ENCODE data around the gene PLEKHG4B.

GRCh38 chr5:142246-142810 lies 50.4 kb downstream of the PLEKHG4B start:
- no peak for TF ChIP-seq EZH2 (IDR thresholded peaks at IDR 0.05; ENCODE audit: low read length)
- TF ChIP-seq, protein P1, sequence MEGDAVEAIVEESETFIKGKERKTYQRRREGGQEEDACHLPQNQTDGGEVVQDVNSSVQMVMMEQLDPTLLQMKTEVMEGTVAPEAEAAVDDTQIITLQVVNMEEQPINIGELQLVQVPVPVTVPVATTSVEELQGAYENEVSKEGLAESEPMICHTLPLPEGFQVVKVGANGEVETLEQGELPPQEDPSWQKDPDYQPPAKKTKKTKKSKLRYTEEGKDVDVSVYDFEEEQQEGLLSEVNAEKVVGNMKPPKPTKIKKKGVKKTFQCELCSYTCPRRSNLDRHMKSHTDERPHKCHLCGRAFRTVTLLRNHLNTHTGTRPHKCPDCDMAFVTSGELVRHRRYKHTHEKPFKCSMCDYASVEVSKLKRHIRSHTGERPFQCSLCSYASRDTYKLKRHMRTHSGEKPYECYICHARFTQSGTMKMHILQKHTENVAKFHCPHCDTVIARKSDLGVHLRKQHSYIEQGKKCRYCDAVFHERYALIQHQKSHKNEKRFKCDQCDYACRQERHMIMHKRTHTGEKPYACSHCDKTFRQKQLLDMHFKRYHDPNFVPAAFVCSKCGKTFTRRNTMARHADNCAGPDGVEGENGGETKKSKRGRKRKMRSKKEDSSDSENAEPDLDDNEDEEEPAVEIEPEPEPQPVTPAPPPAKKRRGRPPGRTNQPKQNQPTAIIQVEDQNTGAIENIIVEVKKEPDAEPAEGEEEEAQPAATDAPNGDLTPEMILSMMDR (optimal IDR thresholded peaks at IDR 0.05 in 1 of 3, IDR thresholded peaks at IDR 0.05 in 1 of 3, conservative IDR thresholded peaks at IDR 0.05 in 1 of 3; ENCODE audit: extremely low read depth in 1 of 3, insufficient read depth in 2 of 3, low read length in 3 of 3): no peak

All from keratinocyte (primary cell).